HFFc6 (cell line): ENCODE measurements around the gene DEFB128. TPM values are rescaled to one million over a fixed set of nuclear protein-coding genes. Genes with fewer than 3 reads are reported as not detected.

ENCODE experiments used
- DNase-seq: peaks from one replicate; pipeline ENCODE4 v3.0.0-alpha.2; 2018
- H3K27ac Mint-ChIP-seq: 2 replicates; pipeline ENCODE4 v1.8.0; 2020; ENCODE audit warnings: mild to moderate bottlenecking, mixed read lengths
- H3K27me3 Mint-ChIP-seq: 2 replicates; pipeline ENCODE4 v1.8.0; 2021; ENCODE audit warnings: mild to moderate bottlenecking, moderate library complexity, mixed read lengths; ENCODE audit not compliant: insufficient read depth
- H3K36me3 Mint-ChIP-seq: 2 replicates; pipeline ENCODE4 v1.8.0; 2021; ENCODE audit warnings: low read depth, mixed read lengths
- H3K4me1 Mint-ChIP-seq: 2 replicates; pipeline ENCODE4 v1.8.0; 2020; ENCODE audit warnings: low read depth, mixed read lengths
- H3K4me3 Mint-ChIP-seq: 2 replicates; pipeline ENCODE4 v1.8.0; 2020; ENCODE audit warnings: mild to moderate bottlenecking, moderate library complexity, mixed read lengths
- H3K9me3 Mint-ChIP-seq: 2 replicates; pipeline ENCODE4 v1.8.0; 2020; ENCODE audit warnings: mild to moderate bottlenecking, mixed read lengths
- total RNA-seq, 6 experiments: library from RNA; stranded (reverse); fragmentation: NEBNext Ultra II Directional; extraction: Animal tissue kit (Norgen Biotek cat#: 25700); gene quantifications; 2 replicates in 1 of 6; 3 replicates in 5 of 6; pipeline ENCODE4 v1.2.3, GENCODE V29; 2021
- TF ChIP-seq, protein P1 (sequence below): fragments of 200-600 bp; sonication (generic); IDR thresholded peaks from 2 replicates; pipeline ENCODE4 v1.5.0; 2021; ENCODE audit warnings: antibody characterized with exemption, mild to moderate bottlenecking

The DEFB128 gene
- total RNA-seq, 6 experiments from 2014 or later, result not detected

DNA sequence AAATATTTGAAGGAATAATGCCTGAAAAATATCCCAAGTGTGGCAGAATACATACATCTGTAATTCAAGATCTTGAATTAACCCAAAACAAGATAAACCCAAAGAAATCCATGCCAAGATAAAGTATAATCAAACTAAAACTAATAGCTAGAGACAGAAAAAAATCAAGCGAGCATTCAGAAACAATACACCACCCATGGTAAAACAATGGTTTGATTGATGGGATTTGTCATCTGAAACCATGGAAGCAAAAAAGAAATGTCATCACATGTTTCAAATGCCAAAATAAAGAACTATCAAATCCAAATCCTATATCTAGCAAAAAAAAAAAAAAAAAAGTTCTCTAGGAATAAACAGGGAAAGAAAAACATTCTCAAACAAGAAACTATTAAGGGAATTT lies 37.4 kb downstream of the DEFB128 start:
- peaks cover 4% of the 10 kb centered on the region for H3K27me3 Mint-ChIP-seq
- no peaks in the 10 kb centered on the region for H3K9me3 Mint-ChIP-seq
- H3K4me1 Mint-ChIP-seq, result no peaks in the 10 kb centered on the region
- H3K4me3 Mint-ChIP-seq, result no peak overlapping the region
- no peaks in the 10 kb centered on the region for H3K36me3 Mint-ChIP-seq
- no peak overlapping the region for H3K27ac Mint-ChIP-seq
- TF ChIP-seq, protein P1, sequence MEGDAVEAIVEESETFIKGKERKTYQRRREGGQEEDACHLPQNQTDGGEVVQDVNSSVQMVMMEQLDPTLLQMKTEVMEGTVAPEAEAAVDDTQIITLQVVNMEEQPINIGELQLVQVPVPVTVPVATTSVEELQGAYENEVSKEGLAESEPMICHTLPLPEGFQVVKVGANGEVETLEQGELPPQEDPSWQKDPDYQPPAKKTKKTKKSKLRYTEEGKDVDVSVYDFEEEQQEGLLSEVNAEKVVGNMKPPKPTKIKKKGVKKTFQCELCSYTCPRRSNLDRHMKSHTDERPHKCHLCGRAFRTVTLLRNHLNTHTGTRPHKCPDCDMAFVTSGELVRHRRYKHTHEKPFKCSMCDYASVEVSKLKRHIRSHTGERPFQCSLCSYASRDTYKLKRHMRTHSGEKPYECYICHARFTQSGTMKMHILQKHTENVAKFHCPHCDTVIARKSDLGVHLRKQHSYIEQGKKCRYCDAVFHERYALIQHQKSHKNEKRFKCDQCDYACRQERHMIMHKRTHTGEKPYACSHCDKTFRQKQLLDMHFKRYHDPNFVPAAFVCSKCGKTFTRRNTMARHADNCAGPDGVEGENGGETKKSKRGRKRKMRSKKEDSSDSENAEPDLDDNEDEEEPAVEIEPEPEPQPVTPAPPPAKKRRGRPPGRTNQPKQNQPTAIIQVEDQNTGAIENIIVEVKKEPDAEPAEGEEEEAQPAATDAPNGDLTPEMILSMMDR, result no peak
- DNase-seq, result no peak

DNA sequence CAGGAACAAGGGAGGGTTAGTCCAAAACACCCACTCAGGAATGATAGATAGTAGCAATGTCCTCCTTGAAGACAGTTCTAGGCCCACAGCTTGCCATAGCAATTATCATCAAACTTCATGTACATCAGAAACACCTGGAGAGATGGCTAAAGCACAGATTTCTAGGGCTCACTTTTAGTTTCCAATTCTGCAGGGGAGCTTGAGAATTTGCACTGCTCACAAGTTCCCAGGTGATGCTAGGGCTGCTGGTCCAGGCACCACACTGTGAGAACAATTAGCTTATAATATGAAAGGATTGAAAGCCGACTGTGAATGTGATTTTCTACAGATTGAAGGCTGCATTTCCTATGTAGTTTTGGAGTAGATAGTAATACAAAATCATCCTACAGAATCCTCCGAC lies 43.6 kb downstream of the DEFB128 start:
- no peaks in the 10 kb centered on the region for H3K4me1 Mint-ChIP-seq
- TF ChIP-seq, protein P1, result no peak
- H3K9me3 Mint-ChIP-seq, result no peaks in the 10 kb centered on the region
- H3K36me3 Mint-ChIP-seq, result no peaks in the 10 kb centered on the region
- H3K27ac Mint-ChIP-seq, result no peak overlapping the region
- peaks cover 7% of the 10 kb centered on the region for H3K27me3 Mint-ChIP-seq
- no peak for DNase-seq
- H3K4me3 Mint-ChIP-seq, result no peak overlapping the region

DNA sequence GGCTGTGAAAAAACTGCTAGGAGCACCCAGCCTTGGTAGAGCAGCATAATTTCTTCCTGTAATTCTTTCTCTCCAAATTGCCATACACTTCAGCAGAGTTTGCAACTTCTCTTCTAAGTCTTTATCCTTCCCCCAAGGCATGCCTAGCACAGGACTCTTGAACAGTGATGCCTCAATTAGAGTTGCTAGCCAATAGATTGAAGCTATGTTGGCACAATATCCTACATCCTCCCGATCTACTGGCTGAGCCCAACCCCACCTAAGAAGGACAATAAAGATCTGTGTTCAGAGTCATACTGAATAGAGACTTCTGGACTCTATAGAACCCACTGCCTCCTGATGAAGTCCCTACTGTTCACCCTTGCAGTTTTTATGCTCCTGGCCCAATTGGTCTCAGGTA lies 47.2 kb downstream of the DEFB128 start, which contains the start of gene DEFB126:
Gene DEFB126, plus strand, starts transcription at position 301 of the 400 bp plus-strand sequence. Its CDS starts 39 bp downstream, at position 340.
- H3K27me3 Mint-ChIP-seq, result peaks cover 7% of the 10 kb centered on the region
- no peaks in the 10 kb centered on the region for H3K9me3 Mint-ChIP-seq
- DNase-seq, result no peak
- no peak within 1 kb of the TSS for H3K27ac Mint-ChIP-seq
- H3K4me1 Mint-ChIP-seq, result no peaks in the 10 kb centered on the region
- TF ChIP-seq, protein P1, result no peak
- H3K4me3 Mint-ChIP-seq, result no peak within 1 kb of the TSS
- H3K36me3 Mint-ChIP-seq, result no peaks in the 10 kb centered on the region

Other genes with a start within 250 kb of the DEFB128 start
- not detected for gene DEFB125, start 102.0 kb downstream of the DEFB128 start, total RNA-seq
- not detected for gene DEFB126, start 47.1 kb downstream of the DEFB128 start, total RNA-seq
- gene DEFB127, start 32.3 kb downstream of the DEFB128 start, total RNA-seq, result not detected
- gene DEFB129, start 37.5 kb upstream of the DEFB128 start, total RNA-seq, result not detected
- not detected for gene DEFB132, start 68.0 kb upstream of the DEFB128 start, total RNA-seq
- 1 to 10 TPM; 2.9 to 3.5 (median 3.2) TPM for gene C20orf96, start 101.0 kb upstream of the DEFB128 start, total RNA-seq
- 10 to 100 TPM; 10.9 to 11.7 (median 11.4) TPM for gene ZCCHC3, start 107.9 kb upstream of the DEFB128 start, total RNA-seq
- 10 to 100 TPM; 24.5 to 26.3 (median 25.0) TPM for gene SOX12, start 135.8 kb upstream of the DEFB128 start, total RNA-seq
- 10 to 100 TPM; 61.1 to 76.6 (median 65.4) TPM for gene NRSN2, start 157.4 kb upstream of the DEFB128 start, total RNA-seq
- 10 to 100 TPM in 3 of 6 experiments, 1 to 10 TPM in 3; 8.4 to 11.8 (median 10.1) TPM for gene TRIB3, start 191.0 kb upstream of the DEFB128 start, total RNA-seq
- gene RBCK1, start 218.6 kb upstream of the DEFB128 start, total RNA-seq, result 10 to 100 TPM; 76.4 to 84.1 (median 77.2) TPM